ENCODE results near the gene GJA5.

GRCh38 chr1:147735423-147735822 lies 25.0 kb downstream of the GJA5 start:
- no peak for TF ChIP-seq CTCF (IDR thresholded peaks at IDR 0.05)
- no peak for TF ChIP-seq POLR2A (IDR thresholded peaks at IDR 0.05; ENCODE audit: low read depth)
